DOHH2 (cell line): Measurements from ENCODE around the gene MLXIPL.

ENCODE experiments used
- H3F3A ChIP-seq: fragments of 200-600 bp; sonication (generic), shearing (Covaris generic); 2 replicates; pipeline ENCODE4 v1.6.0; 2016; ENCODE audit warnings: antibody characterized with exemption, mild to moderate bottlenecking; ENCODE audit not compliant: control insufficient read depth, insufficient read depth
- H3K27ac ChIP-seq: fragments of 200-600 bp; sonication (generic); 2 replicates; pipeline ENCODE4 v1.5.1; 2014; ENCODE audit warnings: low read depth, mild to moderate bottlenecking, low read length, moderate library complexity
- H3K27me3 ChIP-seq: fragments of 200-600 bp; sonication (generic); 2 replicates; pipeline ENCODE4 v1.6.1; 2014; ENCODE audit warnings: mild to moderate bottlenecking, low read length, mixed read lengths; ENCODE audit not compliant: control insufficient read depth
- H3K36me3 ChIP-seq: fragments of 200-600 bp; sonication (generic); 2 replicates; pipeline ENCODE4 v1.6.1; 2014; ENCODE audit warnings: mild to moderate bottlenecking, low read length, moderate library complexity, mixed read lengths; ENCODE audit not compliant: control insufficient read depth
- H3K4me1 ChIP-seq: fragments of 200-600 bp; sonication (generic); 2 replicates; pipeline ENCODE4 v1.6.1; 2014; ENCODE audit warnings: mild to moderate bottlenecking, low read length, mixed read lengths; ENCODE audit not compliant: control insufficient read depth
- H3K4me2 ChIP-seq: fragments of 200-600 bp; sonication (generic); 2 replicates; pipeline ENCODE4 v1.6.0; 2014; ENCODE audit warnings: mild to moderate bottlenecking, low read length, moderate library complexity
- H3K4me3 ChIP-seq: fragments of 200-600 bp; sonication (generic); 2 replicates; pipeline ENCODE4 v1.5.1; 2014; ENCODE audit warnings: mild to moderate bottlenecking, low read length, mixed read lengths
- H3K79me2 ChIP-seq: fragments of 200-600 bp; sonication (generic); 2 replicates; pipeline ENCODE4 v1.6.1; 2014; ENCODE audit warnings: mild to moderate bottlenecking, low read length, mixed read lengths; ENCODE audit not compliant: control insufficient read depth
- H3K9me2 ChIP-seq: fragments of 200-600 bp; sonication (generic); replicated peaks from 2 replicates; pipeline ENCODE4 v1.6.1; 2014; ENCODE audit warnings: mild to moderate bottlenecking, low read length, mixed read lengths; ENCODE audit not compliant: control insufficient read depth
- H3K9me3 ChIP-seq: fragments of 200-600 bp; sonication (generic); 2 replicates; pipeline ENCODE4 v1.6.1; 2014; ENCODE audit warnings: antibody characterized with exemption, low read length, mixed read lengths; ENCODE audit not compliant: control insufficient read depth, insufficient read depth
- H4K20me1 ChIP-seq: fragments of 200-600 bp; sonication (generic); 2 replicates; pipeline ENCODE4 v1.6.0; 2014; ENCODE audit warnings: low read depth, mild to moderate bottlenecking, antibody characterized with exemption, low read length, moderate library complexity; ENCODE audit not compliant: control insufficient read depth, insufficient read depth
- CTCF ChIP-seq: fragments of 200-600 bp; sonication (generic); IDR thresholded peaks from one replicate; pipeline ENCODE4 v1.5.1; 2014; ENCODE audit warnings: antibody characterized with exemption, mild to moderate bottlenecking, low read depth, low read length; ENCODE audit not compliant: poor library complexity, severe bottlenecking
- EZH2phosphoT487 ChIP-seq: fragments of 200-600 bp; sonication (generic); IDR thresholded peaks from 2 replicates; pipeline ENCODE4 v1.6.1; 2017; ENCODE audit warnings: borderline replicate concordance, mild to moderate bottlenecking, antibody characterized with exemption, low read length, moderate library complexity, mixed read lengths

Gene MLXIPL

GRCh38 chr7:73633323-73633722, 9.0 kb upstream of the MLXIPL start:
- Histone ChIP-seq H3K27me3 (peaks cover 28% of the 10 kb centered on the region), H3K4me3 (no peak overlapping the region), H3F3A (no peaks in the 10 kb centered on the region), H3K27ac (no peak overlapping the region), H3K9me3 (no peaks in the 10 kb centered on the region), H3K4me1 (no peaks in the 10 kb centered on the region), H3K9me2 (no peaks in the 10 kb centered on the region), H3K36me3 (no peaks in the 10 kb centered on the region), H4K20me1 (no peaks in the 10 kb centered on the region), H3K79me2 (no peaks in the 10 kb centered on the region), H3K4me2 (no peak overlapping the region)
- TF ChIP-seq EZH2phosphoT487 (no peak), CTCF (no peak)

GRCh38 chr7:73631558-73631957, 7.2 kb upstream of the MLXIPL start:
- TF ChIP-seq EZH2phosphoT487 (no peak), CTCF (no peak)
- Histone ChIP-seq H4K20me1 (no peaks in the 10 kb centered on the region), H3K79me2 (no peaks in the 10 kb centered on the region), H3K9me2 (no peaks in the 10 kb centered on the region), H3K4me1 (no peaks in the 10 kb centered on the region), H3K27me3 (peaks cover 33% of the 10 kb centered on the region), H3K4me2 (no peak overlapping the region), H3K9me3 (no peaks in the 10 kb centered on the region), H3F3A (no peaks in the 10 kb centered on the region), H3K36me3 (no peaks in the 10 kb centered on the region), H3K4me3 (no peak overlapping the region), H3K27ac (no peak overlapping the region)

GRCh38 chr7:73628504-73628903, 4.2 kb upstream of the MLXIPL start:
- H3K27ac ChIP-seq: no peak overlapping the region
- TF ChIP-seq CTCF (no peak), EZH2phosphoT487 (no peak)
- H3K4me2 ChIP-seq: no peak overlapping the region
- H3F3A ChIP-seq: no peaks in the 10 kb centered on the region
- no peaks in the 10 kb centered on the region for H3K36me3 ChIP-seq
- no peaks in the 10 kb centered on the region for H3K9me2 ChIP-seq
- H3K4me1 ChIP-seq: no peaks in the 10 kb centered on the region
- peaks cover 22% of the 10 kb centered on the region for H3K27me3 ChIP-seq
- H3K9me3 ChIP-seq: no peaks in the 10 kb centered on the region
- no peak overlapping the region for H3K4me3 ChIP-seq
- no peaks in the 10 kb centered on the region for H3K79me2 ChIP-seq
- H4K20me1 ChIP-seq: no peaks in the 10 kb centered on the region

GRCh38 chr7:73626814-73627213, 2.5 kb upstream of the MLXIPL start:
- H3F3A ChIP-seq: no peaks in the 10 kb centered on the region
- H3K27me3 ChIP-seq: peaks cover 27% of the 10 kb centered on the region
- TF ChIP-seq CTCF (no peak), EZH2phosphoT487 (no peak)
- H3K9me3 ChIP-seq: no peaks in the 10 kb centered on the region
- H3K36me3 ChIP-seq: no peaks in the 10 kb centered on the region
- H3K9me2 ChIP-seq: no peaks in the 10 kb centered on the region
- no peaks in the 10 kb centered on the region for H4K20me1 ChIP-seq
- no peak overlapping the region for H3K4me2 ChIP-seq
- no peak overlapping the region for H3K4me3 ChIP-seq
- H3K79me2 ChIP-seq: no peaks in the 10 kb centered on the region
- no peak overlapping the region for H3K27ac ChIP-seq
- no peaks in the 10 kb centered on the region for H3K4me1 ChIP-seq
